ENCODE results near the gene POLN. TPM values are rescaled to one million over a fixed set of nuclear protein-coding genes. Genes with fewer than 3 reads are reported as not detected.
"Not testable (repeated sequence)": the region's sequence is repeated elsewhere in the genome, so short reads cannot be mapped to it uniquely, and the experiment has no call there.

POLN gene
- total RNA-seq, 1 experiment from 2014 or later, result 0.85 TPM

DNA sequence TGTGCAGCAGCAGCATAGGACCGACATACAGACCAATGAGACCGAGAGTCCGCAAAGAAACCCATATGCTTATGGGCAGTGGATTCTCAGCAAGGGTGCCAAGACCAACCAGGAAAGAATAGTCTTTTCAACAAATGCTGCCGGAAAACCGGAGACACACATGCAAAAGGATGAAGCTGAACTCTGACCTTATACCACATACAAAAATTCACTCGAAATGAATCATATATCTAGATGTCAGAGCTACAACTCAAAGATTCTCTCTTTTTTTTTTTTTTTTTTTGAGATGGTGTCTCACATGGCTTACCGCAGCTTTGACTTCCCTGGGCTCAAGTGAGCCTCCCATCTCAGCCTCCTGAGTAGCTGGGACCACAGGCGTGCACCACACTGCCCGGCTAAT, 36.0 kb upstream of the POLN start:
- DNase-seq (ENCODE audit: low read depth, low spot score), result no peak
- in situ Hi-C loops (cut with HindIII; ENCODE audit: low pct_unique_long_range_greater_than_20kb, low sequenced_read_pairs), result no loop called here

DNA sequence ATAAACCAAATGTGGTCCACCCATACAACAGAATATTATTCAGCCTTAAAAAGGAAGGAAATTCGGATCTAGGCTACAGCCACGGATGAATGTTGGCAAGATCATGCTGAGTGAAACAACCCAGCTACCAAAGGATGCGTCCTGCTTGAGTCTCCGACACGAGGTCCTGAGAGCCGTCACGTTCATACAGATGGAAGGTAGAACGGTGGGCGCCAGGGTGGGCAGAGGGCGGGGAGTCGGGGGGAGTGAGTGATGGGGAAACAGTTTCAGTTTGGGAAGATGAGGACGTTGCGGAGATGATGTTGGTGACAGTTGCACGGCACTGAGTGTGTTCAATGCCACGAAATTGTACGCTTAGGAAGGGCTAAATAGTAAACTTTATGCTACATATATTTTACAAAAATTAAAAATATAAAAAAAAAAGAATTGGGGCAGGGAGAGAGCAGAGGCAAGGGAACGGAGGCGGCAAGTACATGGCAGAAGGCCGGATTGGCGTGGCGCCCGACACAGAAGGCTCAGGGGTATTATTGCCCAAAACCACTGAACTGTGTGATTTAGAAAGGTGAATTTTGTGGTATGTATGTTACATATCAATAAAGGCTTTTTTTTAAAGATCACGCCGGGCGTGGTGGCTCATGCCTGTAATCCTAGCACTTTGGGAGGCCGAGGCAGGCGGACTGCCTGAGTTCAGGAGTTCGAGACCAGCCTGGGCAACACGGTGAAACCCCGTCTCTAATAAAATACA, 34.8 kb upstream of the POLN start:
- in situ Hi-C loops (cut with HindIII; ENCODE audit: low pct_unique_long_range_greater_than_20kb, low sequenced_read_pairs), result no loop called here
- DNase-seq (ENCODE audit: low read depth, low spot score), result no peak

DNA sequence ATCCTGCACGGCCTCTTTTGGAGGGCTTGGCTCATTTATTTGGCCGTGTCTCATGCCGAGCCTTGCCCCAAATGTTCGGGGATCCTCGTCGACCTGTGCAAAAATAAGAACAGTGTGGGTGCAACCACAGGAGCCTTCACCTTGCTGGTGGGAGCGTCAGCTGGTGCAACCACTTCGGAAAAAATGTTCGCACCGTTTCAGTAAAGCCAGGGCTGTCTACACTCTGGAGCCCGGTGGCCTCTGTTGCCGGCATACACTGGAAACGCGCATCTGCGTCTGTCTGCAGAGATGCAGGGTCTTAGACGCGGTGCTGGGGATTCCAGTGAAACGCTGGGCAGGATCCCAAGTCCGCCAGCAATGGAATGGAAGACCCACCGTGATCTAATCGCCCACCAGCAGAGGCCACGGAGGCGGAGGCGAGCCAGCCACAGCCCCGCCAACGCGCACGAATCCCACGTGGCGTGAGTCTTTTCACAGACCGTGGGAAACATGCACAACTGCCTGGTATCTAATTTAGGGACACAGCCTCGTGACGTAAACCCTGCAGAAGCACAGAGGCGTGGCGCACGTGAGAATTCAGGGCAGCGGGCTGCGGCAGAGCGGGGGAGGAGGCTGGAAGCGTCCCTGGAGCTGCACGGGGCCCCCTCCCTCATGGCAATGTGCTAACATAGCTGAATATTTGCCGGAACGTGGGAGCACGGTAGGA, 33.8 kb upstream of the POLN start:
- no peak for DNase-seq (ENCODE audit: low read depth, low spot score)
- in situ Hi-C loops (cut with HindIII; ENCODE audit: low pct_unique_long_range_greater_than_20kb, low sequenced_read_pairs), result no loop called here

DNA sequence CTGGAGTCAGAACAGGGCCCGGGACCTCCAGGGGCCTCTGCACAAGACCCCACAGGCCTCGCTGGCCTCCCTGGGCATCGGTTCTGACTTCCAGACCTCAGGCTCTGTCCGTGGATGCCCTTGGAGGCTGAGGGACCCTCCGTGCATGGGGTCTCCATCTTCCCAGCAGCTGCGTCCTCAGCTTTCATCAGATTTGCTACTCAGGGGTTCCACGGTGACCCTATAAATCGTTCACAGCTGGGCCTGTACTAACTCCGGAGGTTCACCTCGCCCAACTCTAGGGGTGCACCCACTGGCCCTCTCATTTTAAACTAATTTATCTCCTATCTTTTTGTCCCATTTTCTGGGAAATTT, 33.1 kb upstream of the POLN start:
- DNase-seq (ENCODE audit: low read depth, low spot score); in situ Hi-C loops (cut with HindIII; ENCODE audit: low pct_unique_long_range_greater_than_20kb, low sequenced_read_pairs): not testable (repeated sequence)

DNA sequence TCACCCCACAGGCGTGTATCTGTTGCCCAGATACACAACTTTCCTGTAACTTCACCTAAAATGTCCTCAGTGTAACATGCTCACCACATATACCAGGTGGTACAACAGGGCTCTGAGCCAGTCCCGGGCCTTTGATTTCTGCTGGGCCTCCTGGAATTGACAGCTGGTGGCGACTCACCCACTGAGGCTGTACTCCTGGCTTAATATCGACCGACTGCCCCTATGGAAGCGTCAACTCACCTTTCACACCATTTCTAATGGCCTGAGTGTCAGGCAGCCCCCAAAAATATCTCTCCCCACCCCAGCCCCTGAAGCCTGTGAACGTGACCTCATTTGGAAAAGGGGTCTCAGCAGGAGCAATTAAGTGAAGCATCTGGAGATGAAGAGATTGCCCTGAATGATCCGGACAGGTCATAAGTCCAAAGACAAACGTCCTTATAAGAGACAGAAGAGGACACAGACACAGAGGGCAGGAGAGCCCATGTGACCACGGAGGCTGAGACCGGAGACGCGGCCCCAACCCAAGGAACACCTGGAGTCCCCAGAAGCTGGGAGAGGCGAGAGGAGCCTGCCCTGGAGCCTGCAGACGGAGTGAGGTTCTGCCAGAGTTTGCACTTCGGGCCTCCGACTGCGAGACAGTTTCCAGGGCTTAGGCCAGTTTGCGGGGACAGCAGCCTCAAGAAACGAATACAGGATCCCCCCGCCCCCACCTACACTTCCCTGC, 32.6 kb upstream of the POLN start:
- in situ Hi-C loops (cut with HindIII; ENCODE audit: low pct_unique_long_range_greater_than_20kb, low sequenced_read_pairs), result no loop called here

DNA sequence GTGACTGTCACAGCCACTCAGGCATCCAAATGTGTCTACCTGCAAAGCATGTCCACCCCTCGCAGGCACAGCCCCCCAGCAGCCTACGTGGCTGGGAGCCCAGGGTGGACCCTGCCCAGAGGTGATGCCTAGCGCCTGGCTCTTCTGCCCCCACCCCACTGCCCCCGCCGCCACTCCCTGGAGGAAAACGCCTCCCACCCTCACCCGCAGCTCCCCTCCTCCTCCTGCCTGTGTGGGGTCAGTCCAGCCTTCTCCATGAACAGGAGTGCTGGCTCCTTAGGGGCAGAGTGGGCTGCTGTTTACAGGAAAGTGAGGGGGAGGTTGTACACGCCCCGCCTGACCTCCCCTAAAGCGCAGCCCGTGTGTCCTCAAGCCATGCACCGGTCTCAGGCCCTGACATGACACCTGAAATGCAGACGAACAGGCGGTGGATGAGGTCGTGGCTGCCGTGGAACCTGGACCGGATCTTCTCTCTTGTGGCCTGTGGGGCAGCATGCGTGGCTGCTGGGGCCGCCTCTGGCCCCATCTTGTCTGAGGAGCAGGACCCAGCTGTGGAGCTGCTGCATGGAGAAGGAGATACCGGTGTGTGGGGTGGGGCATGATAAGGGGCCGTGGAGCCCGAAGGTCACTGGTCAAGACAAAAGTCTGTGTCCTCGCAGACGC, 31.9 kb upstream of the POLN start:
- no peak for DNase-seq (ENCODE audit: low read depth, low spot score)
- in situ Hi-C loops (cut with HindIII; ENCODE audit: low pct_unique_long_range_greater_than_20kb, low sequenced_read_pairs), result no loop called here

More for the DNA sequence above, 32.6 kb upstream of the POLN start:
- DNase-seq (ENCODE audit: low read depth, low spot score), result no peak

DNA sequence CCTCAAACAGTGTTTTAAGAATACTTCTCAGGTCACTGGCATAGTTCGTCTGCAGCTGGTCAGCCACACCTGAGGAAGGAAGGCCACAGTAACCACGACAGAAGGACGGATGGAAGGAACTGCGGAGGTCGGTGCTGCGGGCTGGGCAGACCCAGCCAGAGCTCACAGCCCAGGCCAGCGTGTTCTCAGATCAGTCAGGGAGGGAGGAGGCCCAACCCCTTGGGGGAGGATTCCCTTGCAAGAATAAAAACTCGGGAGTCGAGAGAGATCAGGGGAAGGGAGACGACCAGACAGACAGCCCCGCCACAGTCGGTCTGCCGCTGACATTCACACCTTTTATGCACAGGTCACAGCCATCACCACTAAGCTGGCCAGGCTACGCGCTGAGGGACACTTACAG, 31.3 kb upstream of the POLN start:
- no peak for DNase-seq (ENCODE audit: low read depth, low spot score)
- in situ Hi-C loops (cut with HindIII; ENCODE audit: low pct_unique_long_range_greater_than_20kb, low sequenced_read_pairs), result no loop called here

DNA sequence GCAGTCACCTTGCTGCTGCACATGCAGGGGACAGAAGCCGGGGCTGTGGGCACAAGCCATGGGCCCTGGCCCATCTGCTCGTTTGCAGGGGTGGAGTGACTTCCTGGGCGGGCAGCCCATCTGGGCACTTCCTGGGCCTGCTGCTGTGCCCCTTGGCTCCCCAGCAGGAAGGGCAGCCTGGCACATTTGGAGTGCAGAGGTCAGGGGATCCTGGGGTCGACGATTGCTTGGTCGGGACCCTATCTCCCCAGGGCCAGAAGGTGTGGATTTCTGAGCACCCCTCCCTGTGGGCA, 30.9 kb upstream of the POLN start:
- DNase-seq (ENCODE audit: low read depth, low spot score), result no peak
- in situ Hi-C loops (cut with HindIII; ENCODE audit: low pct_unique_long_range_greater_than_20kb, low sequenced_read_pairs), result no loop called here

DNA sequence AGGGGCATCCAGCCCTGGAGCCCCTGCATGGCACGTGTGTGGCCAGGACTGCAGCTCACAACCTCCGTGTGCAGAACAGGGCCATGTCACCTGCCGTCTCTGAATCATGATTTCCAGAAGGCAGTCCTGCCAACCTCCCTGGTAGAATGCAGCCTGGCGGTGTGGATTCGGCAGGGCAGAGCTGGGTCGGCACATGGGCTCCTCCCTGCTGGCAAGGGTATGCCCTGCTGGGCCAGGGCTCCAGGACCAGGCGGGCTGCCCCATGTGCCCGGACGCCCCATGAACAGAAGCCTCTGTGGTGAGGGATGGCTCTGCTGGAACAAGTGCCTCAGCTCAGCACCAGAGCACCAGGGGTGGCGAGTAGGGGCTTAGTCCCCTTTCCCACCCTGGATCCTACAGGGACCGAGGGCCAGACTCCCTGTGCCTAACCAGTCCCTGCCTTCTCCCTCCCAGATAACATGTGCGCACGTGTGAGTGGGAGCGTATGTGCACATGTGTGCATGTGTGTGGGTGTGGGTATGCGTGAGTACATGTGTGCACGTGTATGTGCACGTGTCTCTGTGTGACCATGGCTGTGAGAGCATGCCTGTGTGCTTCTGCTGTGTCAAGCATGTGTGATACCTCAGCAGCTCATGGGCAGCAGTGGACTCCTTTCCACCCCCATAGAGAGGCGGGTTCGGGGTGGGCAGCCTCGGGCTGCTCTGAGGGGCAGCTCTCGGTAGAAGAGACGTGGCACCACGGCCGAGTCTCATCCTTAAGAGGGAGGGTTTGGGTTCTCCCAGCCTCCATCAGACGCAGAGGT, 30.3 kb upstream of the POLN start:
- in situ Hi-C loops (cut with HindIII; ENCODE audit: low pct_unique_long_range_greater_than_20kb, low sequenced_read_pairs), result no loop called here
- no peak for DNase-seq (ENCODE audit: low read depth, low spot score)

DNA sequence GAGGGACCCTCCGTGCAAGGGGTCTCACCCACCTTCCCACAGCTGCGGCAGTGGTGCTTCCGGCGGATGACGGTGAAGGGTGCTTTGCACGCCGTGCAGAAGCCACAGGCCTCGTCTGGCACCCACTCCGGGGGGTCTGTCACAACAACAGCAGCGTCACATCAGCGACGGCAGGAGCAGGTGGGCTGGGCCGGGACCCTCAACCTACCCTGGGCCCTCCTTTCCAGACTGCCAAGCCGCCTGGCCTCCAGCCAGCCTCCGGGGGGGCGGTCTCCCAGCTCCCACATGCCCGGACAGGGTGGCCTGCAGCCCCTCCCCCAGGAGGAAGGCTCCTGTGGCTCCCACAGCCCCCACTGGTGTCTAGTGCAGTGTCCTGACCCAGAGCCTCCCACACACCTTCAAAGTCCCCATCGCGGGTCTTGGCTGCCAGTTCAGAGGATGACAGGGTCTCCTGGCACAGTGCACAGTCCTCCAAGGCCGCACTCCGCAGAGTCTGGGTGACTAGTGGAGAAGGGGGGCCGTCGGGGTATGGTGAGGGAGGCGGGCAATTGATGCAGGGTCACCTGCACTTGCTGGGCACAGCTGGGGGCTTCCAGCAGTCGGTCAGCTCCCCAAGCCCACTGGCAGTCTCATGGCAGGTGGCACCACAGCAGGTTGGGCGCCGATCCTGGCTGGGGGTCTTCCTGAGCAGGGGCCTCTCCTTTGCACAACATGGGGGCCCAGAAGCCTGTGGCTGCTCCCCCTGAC, 29.5 kb upstream of the POLN start:
- in situ Hi-C loops (cut with HindIII; ENCODE audit: low pct_unique_long_range_greater_than_20kb, low sequenced_read_pairs), result no loop called here

DNA sequence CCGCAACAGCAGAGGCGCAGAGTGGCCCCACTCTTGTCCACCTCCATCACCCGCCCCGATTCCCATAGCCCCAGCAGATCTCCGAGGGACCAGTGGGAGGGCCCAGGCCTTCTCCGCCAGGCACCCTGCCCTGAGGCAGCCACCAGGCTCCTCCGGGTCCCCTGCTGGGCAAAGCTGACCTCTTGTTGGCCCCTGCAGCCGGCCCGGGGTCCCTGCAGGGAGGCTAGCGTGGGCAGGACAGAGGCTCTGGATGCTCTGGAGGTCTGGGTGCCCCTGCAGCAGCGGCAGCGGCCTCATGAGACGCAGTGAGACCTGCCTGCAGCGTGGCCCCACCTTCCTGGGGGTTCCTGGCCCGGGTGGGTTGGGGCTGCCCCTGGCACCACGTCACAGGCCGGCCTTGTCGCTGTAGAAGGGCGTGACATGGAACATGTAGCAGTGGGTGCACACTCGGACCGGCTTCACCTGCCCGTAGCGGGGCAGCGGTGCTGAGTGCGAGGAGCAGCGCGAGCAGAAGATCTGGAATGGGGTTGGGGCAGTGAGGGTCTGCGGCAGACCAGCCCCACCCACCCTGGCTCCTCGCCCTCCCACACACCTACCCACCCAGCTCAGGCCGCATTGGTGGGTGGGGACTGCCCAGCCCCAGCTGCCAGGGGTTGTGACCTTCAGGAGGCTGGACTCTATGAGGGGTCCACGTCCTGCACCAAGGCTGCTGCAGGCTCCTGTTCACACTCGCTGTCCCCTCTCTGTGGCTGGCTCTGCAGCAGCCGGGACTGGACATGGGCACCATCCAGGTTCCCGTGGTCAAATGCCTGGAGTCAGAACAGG, 28.6 kb upstream of the POLN start:
- no peak for DNase-seq (ENCODE audit: low read depth, low spot score)
- in situ Hi-C loops (cut with HindIII; ENCODE audit: low pct_unique_long_range_greater_than_20kb, low sequenced_read_pairs), result no loop called here

More for the DNA sequence above, 29.5 kb upstream of the POLN start:
- DNase-seq (ENCODE audit: low read depth, low spot score), result no peak

DNA sequence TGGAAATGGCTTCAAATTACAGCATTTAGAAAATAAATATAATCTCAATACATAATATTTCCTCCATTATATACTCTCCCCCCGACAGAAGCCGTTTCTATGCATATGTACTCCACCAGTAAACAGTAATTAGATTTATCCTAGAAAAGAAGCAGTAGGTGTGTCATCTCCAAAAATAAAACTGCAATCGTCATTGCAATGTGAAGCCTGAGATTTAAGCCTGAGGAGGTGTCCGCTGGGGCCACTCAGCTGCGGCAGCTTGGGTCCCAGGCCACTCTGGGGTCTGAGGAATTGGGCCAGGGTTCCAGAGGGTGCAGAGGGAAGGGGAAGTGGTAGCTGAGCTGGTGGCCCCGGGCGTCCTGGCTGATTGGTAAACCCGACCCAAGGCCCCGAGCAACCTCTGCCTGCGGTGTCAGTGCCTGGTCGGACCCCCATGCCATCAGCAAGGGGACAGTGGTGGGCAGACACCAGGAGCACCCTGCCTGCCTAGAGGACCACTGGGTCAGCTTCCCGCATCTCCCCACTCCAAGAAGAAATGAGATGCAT, 27.8 kb upstream of the POLN start:
- in situ Hi-C loops (cut with HindIII; ENCODE audit: low pct_unique_long_range_greater_than_20kb, low sequenced_read_pairs), result no loop called here
- DNase-seq (ENCODE audit: low read depth, low spot score), result no peak

DNA sequence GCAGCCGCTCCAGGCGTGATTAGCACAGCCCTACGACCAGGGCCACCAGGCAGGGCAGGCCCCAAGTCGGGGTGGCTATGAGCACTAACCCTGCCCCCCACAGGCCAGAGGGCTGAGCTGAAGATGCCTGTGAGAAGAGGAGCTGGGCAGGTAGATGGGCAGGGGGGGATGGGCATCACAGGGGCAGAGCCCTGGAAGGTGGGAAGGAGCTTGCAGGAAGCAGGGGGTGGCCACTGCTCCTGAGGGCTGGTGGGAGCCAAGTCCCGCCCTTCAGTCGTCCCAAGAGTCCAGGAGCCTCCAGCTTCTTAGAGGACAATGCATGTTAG, 27.2 kb upstream of the POLN start:
- in situ Hi-C loops (cut with HindIII; ENCODE audit: low pct_unique_long_range_greater_than_20kb, low sequenced_read_pairs), result no loop called here
- no peak for DNase-seq (ENCODE audit: low read depth, low spot score)

DNA sequence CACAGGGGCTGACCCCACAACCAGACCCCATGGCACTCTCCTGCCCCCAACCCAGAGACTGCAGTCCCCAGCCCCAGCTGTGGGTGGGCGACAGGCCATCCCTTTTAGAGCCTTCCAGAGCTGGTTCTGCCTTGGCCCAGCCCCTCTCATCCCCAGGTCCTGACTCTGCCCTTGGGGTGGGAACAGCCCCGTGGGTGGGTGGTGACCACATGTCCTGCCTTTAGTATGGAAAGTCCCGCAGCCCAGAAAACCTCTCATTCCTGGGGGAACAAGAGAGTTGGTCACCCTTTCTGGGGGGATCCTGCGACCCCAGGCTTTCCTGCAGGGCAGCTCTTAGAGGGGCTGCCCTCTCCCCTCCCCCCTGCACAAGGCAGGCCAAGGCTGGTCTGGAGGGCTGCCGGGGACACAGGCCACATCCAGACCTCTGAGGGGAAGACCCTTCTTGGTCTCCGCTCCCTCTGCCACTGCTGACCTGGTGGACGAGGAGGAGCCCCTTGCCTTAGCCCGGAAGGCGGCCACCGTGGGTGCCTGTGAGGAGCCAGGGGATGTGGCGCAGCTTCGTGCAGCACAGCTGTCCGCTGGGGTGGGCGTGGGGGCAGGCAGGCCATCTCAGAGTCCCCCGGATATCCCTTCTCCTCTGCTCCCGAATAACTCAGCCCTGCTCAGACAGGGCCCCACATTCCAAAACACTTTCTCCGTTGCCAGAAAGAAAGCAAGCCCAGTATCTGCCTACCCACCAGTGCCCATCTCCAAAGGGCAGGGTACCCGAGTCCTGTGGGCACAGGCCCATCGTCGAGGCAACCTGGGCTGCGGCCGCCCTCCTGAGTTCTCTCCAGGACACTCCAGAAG, 26.7 kb upstream of the POLN start:
- in situ Hi-C loops (cut with HindIII; ENCODE audit: low pct_unique_long_range_greater_than_20kb, low sequenced_read_pairs), result no loop called here
- DNase-seq (ENCODE audit: low read depth, low spot score), result no peak

DNA sequence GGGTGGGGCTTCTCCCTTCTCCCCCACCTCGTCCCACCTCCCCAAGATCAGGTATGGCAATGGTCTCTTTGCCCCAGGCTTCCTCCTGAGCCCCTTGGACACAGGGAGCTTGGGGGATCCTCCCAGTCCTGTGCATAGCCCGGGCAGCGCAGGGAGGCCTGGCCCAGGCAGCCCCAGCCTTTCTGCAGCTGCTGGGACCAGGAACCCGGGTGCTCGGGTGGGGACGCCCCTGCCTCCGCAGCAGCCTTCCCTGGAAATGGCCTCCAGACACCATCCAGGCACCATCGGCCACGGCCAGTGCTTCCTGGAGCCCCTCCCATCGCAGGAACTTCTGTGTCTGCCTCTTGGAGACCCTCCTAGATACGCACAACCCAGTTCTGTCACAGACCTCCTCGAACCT, 25.9 kb upstream of the POLN start:
- in situ Hi-C loops (cut with HindIII; ENCODE audit: low pct_unique_long_range_greater_than_20kb, low sequenced_read_pairs), result no loop called here
- no peak for DNase-seq (ENCODE audit: low read depth, low spot score)
